Mucosa of rectum (tissue), 2 donors: ENCODE data around the gene CASKIN1.
A peak's percentile ranks its signal among the peaks of the same experiment; 100 is the strongest.

Source experiments
- H3K27ac ChIP-seq, 2 donors: one replicate each; pipeline ENCODE4 v1.7.0; 2013; ENCODE audit warnings: inconsistent platforms in 2 of 2, low read depth in 2 of 2, low read length in 2 of 2
- H3K27me3 ChIP-seq, 2 donors: one replicate each; pipeline ENCODE4 v1.7.0; 2013; ENCODE audit warnings: low read length in 2 of 2; ENCODE audit not compliant: control insufficient read depth in 2 of 2, insufficient read depth in 2 of 2
- H3K36me3 ChIP-seq, 2 donors: one replicate each; pipeline ENCODE4 v1.7.0; 2013; ENCODE audit warnings: low read length in 2 of 2; ENCODE audit not compliant: control insufficient read depth in 2 of 2, insufficient read depth in 2 of 2
- H3K4me1 ChIP-seq, 2 donors: one replicate each; pipeline ENCODE4 v1.7.0; 2013; ENCODE audit warnings: low read length in 2 of 2, mild to moderate bottlenecking in 1 of 2; ENCODE audit not compliant: control insufficient read depth in 2 of 2, insufficient read depth in 2 of 2
- H3K4me3 ChIP-seq, 2 donors: one replicate each; pipeline ENCODE4 v1.7.0; 2013; ENCODE audit warnings: low read length in 2 of 2
- H3K9ac ChIP-seq, 2 donors: one replicate each; pipeline ENCODE4 v1.7.0; 2013; ENCODE audit warnings: low read length in 2 of 2, low read depth in 1 of 2, mild to moderate bottlenecking in 1 of 2
- H3K9me3 ChIP-seq, 2 donors: one replicate each; pipeline ENCODE4 v1.7.0; 2013; ENCODE audit warnings: low read length in 2 of 2; ENCODE audit not compliant: control insufficient read depth in 2 of 2
- donor health status: healthy.
- donor health status: Normal muscosa, but diverticular disease.

CASKIN1 gene

GRCh38 chr16:2157480-2158261 lies 38.7 kb downstream of the CASKIN1 start:
- H3K9me3 ChIP-seq = no peaks in the 10 kb centered on the region
- peak overlapping the region; percentile 66 to 80 for H3K27ac ChIP-seq
- H3K4me3 ChIP-seq = peak overlapping the region; percentile 31 to 83
- peaks cover 66 to 82% of the 10 kb centered on the region in 2 donors for H3K4me1 ChIP-seq
- no peaks in the 10 kb centered on the region for H3K36me3 ChIP-seq
- H3K27me3 ChIP-seq = no peaks in the 10 kb centered on the region
- peak overlapping the region; percentile 32 to 79 for H3K9ac ChIP-seq

- Histone ChIP-seq H3K27ac (peak overlapping the region; percentile 66 to 80), H3K4me1 (peaks cover 73 to 85% of the 10 kb centered on the region in 2 donors), H3K9me3 (no peaks in the 10 kb centered on the region), H3K9ac (peak overlapping the region; percentile 56 to 79), H3K4me3 (peak overlapping the region; percentile 83 to 87), H3K36me3 (peaks cover 0 to 2% of the 10 kb centered on the region in 2 donors), H3K27me3 (no peaks in the 10 kb centered on the region)
These were observed 39.6 kb downstream of the CASKIN1 start for GRCh38 chr16:2156849-2157224.

GRCh38 chr16:2155977-2156848 lies 40.2 kb downstream of the CASKIN1 start:
- H3K27ac ChIP-seq = peak overlapping the region; percentile 67 to 80
- H3K27me3 ChIP-seq = no peaks in the 10 kb centered on the region
- H3K9ac ChIP-seq = peak overlapping the region; percentile 79 to 80
- peaks cover 3 to 8% of the 10 kb centered on the region in 2 donors for H3K36me3 ChIP-seq
- H3K4me1 ChIP-seq = peaks cover 75 to 85% of the 10 kb centered on the region in 2 donors
- no peaks in the 10 kb centered on the region for H3K9me3 ChIP-seq
- H3K4me3 ChIP-seq = peak overlapping the region; percentile 83 to 87

GRCh38 chr16:2155091-2155950 lies 41.1 kb downstream of the CASKIN1 start, which contains the start of gene TRAF7:
Gene TRAF7 (plus strand): TSS chr16:2155782. CDS start chr16:2163921, 8,139 bp downstream.
- no peaks in the 10 kb centered on the region for H3K9me3 ChIP-seq
- H3K4me3 ChIP-seq = peak within 1 kb of the TSS; percentile 87 to 90
- no peaks in the 10 kb centered on the region for H3K27me3 ChIP-seq
- H3K4me1 ChIP-seq = peaks cover 80 to 87% of the 10 kb centered on the region in 2 donors
- peaks cover 3 to 11% of the 10 kb centered on the region in 2 donors for H3K36me3 ChIP-seq
- H3K27ac ChIP-seq = peak within 1 kb of the TSS; percentile 87 to 88
- peak within 1 kb of the TSS; percentile 82 to 95 for H3K9ac ChIP-seq

GRCh38 chr16:2154533-2155090 lies 41.8 kb downstream of the CASKIN1 start:
- H3K4me3 ChIP-seq = peak overlapping the region; percentile 84 to 90
- H3K27ac ChIP-seq = peak overlapping the region; percentile 87 to 88
- H3K36me3 ChIP-seq = peaks cover 3 to 11% of the 10 kb centered on the region in 2 donors
- no peaks in the 10 kb centered on the region for H3K27me3 ChIP-seq
- peak overlapping the region; percentile 82 to 95 for H3K9ac ChIP-seq
- peaks cover 80 to 87% of the 10 kb centered on the region in 2 donors for H3K4me1 ChIP-seq
- H3K9me3 ChIP-seq = no peaks in the 10 kb centered on the region

GRCh38 chr16:2152695-2153506 lies 43.5 kb downstream of the CASKIN1 start:
- Histone ChIP-seq H3K9ac (peak overlapping the region; percentile 82 to 95), H3K36me3 (peaks cover 3 to 11% of the 10 kb centered on the region in 2 donors), H3K27ac (peak overlapping the region; percentile 87 to 88), H3K4me1 (peaks cover 79 to 81% of the 10 kb centered on the region in 2 donors), H3K9me3 (no peaks in the 10 kb centered on the region), H3K4me3 (peak overlapping the region; percentile 84 to 90), H3K27me3 (no peaks in the 10 kb centered on the region)

GRCh38 chr16:2151188-2152091 lies 45.0 kb downstream of the CASKIN1 start:
- peak overlapping the region; percentile 56 to 95 for H3K9ac ChIP-seq
- peak overlapping the region; percentile 3 to 38 for H3K27ac ChIP-seq
- peaks cover 3 to 11% of the 10 kb centered on the region in 2 donors for H3K36me3 ChIP-seq
- H3K9me3 ChIP-seq = no peaks in the 10 kb centered on the region
- H3K4me3 ChIP-seq = no peak overlapping the region
- no peaks in the 10 kb centered on the region for H3K27me3 ChIP-seq
- H3K4me1 ChIP-seq = peaks cover 71% of the 10 kb centered on the region in 2 donors

GRCh38 chr16:2150418-2151187 lies 45.8 kb downstream of the CASKIN1 start:
- Histone ChIP-seq H3K4me1 (peaks cover 65 to 66% of the 10 kb centered on the region in 2 donors), H3K4me3 (no peak overlapping the region), H3K27me3 (no peaks in the 10 kb centered on the region), H3K36me3 (peaks cover 3 to 11% of the 10 kb centered on the region in 2 donors), H3K27ac (peak overlapping the region; percentile 16 to 38), H3K9me3 (no peaks in the 10 kb centered on the region), H3K9ac (peak overlapping the region in 1 of 2 donors; percentile 6)
